Neural progenitor cell (in vitro differentiated cells): Measurements from ENCODE around the gene NKD2. TPM values are rescaled to one million over a fixed set of nuclear protein-coding genes. Genes with fewer than 3 reads are reported as not detected.
A peak's percentile ranks its signal among the peaks of the same experiment; 100 is the strongest.

Experiments used
- DNase-seq: peaks from one replicate; pipeline ENCODE4 v3.0.0-alpha.2; 2016; ENCODE audit warnings: low spot score
- H2AFZ ChIP-seq: fragments of 200-600 bp; sonication (generic); replicated peaks from 2 replicates; pipeline ENCODE4 v1.6.1; 2016; ENCODE audit warnings: antibody characterized with exemption
- H3F3A ChIP-seq: fragments of 200-600 bp; sonication (generic); 2 replicates; pipeline ENCODE4 v1.6.1; 2016; ENCODE audit warnings: antibody characterized with exemption, low read depth
- H3K27ac ChIP-seq: fragments of 200-600 bp; sonication (generic); 2 replicates; pipeline ENCODE4 v1.5.1; 2016; ENCODE audit warnings: mild to moderate bottlenecking
- H3K27me3 ChIP-seq: fragments of 200-600 bp; sonication (generic); 2 replicates; pipeline ENCODE4 v1.6.1; 2016; ENCODE audit warnings: mild to moderate bottlenecking, moderate library complexity
- H3K36me3 ChIP-seq: fragments of 200-600 bp; sonication (generic); 2 replicates; pipeline ENCODE4 v1.5.1; 2016
- H3K4me1 ChIP-seq: fragments of 200-600 bp; sonication (generic); 2 replicates; pipeline ENCODE4 v1.6.1; 2016; ENCODE audit warnings: mixed run types
- H3K4me2 ChIP-seq: fragments of 200-600 bp; sonication (generic); 2 replicates; pipeline ENCODE4 v1.6.1; 2016
- H3K4me3 ChIP-seq: fragments of 200-600 bp; sonication (generic); 2 replicates; pipeline ENCODE4 v1.5.1; 2016
- H3K79me2 ChIP-seq: fragments of 200-600 bp; sonication (generic); 2 replicates; pipeline ENCODE4 v1.6.1; 2016; ENCODE audit warnings: low read depth
- H3K9ac ChIP-seq: fragments of 200-600 bp; sonication (generic); 2 replicates; pipeline ENCODE4 v1.6.1; 2016
- H3K9me3 ChIP-seq: fragments of 200-600 bp; sonication (generic); 2 replicates; pipeline ENCODE4 v1.5.1; 2016; ENCODE audit warnings: low read depth
- H4K20me1 ChIP-seq: fragments of 200-600 bp; sonication (generic); 2 replicates; pipeline ENCODE4 v1.6.1; 2016; ENCODE audit warnings: low read depth
- H3K27ac Mint-ChIP-seq: 3 replicates; pipeline ENCODE4 v1.8.0; 2021; ENCODE audit warnings: mixed read lengths
- H3K27me3 Mint-ChIP-seq: 2 replicates; pipeline ENCODE4 v1.8.0; 2022; ENCODE audit warnings: low read depth, mild to moderate bottlenecking, inconsistent platforms, moderate library complexity, mixed read lengths; ENCODE audit not compliant: insufficient read depth
- H3K36me3 Mint-ChIP-seq: 3 replicates; pipeline ENCODE4 v1.8.0; 2021; ENCODE audit warnings: mixed read lengths
- H3K4me1 Mint-ChIP-seq: 3 replicates; pipeline ENCODE4 v1.8.0; 2021; ENCODE audit warnings: mixed read lengths
- H3K4me3 Mint-ChIP-seq: 3 replicates; pipeline ENCODE4 v1.8.0; 2021; ENCODE audit warnings: mild to moderate bottlenecking, moderate library complexity, mixed read lengths
- H3K9me3 Mint-ChIP-seq: 3 replicates; pipeline ENCODE4 v1.8.0; 2020; ENCODE audit warnings: mixed read lengths
- EZH2 ChIP-seq: fragments of 200-600 bp; sonication (generic); IDR thresholded peaks from 2 replicates; pipeline ENCODE4 v1.6.1; 2017; ENCODE audit warnings: antibody characterized with exemption, mild to moderate bottlenecking, moderate library complexity
- EZH2phosphoT487 ChIP-seq: fragments of 200-600 bp; sonication (generic); IDR thresholded peaks from 2 replicates; pipeline ENCODE4 v1.6.1; 2017; ENCODE audit warnings: antibody characterized with exemption
- total RNA-seq: library from RNA; depleted of rRNA; stranded (reverse); fragments of >200 nt; gene quantifications from 2 replicates; pipeline ENCODE4 v1.2.3, GENCODE V29; 2015; ENCODE audit warnings: low replicate concordance
- TF ChIP-seq, protein P1 (sequence below): fragments of 200-600 bp; sonication (generic); IDR thresholded peaks from 2 replicates; pipeline ENCODE4 v1.5.1; 2017; ENCODE audit warnings: antibody characterized with exemption, mild to moderate bottlenecking

The NKD2 gene
- total RNA-seq, 1 donor from 2014 or later: 1.3 TPM

DNA sequence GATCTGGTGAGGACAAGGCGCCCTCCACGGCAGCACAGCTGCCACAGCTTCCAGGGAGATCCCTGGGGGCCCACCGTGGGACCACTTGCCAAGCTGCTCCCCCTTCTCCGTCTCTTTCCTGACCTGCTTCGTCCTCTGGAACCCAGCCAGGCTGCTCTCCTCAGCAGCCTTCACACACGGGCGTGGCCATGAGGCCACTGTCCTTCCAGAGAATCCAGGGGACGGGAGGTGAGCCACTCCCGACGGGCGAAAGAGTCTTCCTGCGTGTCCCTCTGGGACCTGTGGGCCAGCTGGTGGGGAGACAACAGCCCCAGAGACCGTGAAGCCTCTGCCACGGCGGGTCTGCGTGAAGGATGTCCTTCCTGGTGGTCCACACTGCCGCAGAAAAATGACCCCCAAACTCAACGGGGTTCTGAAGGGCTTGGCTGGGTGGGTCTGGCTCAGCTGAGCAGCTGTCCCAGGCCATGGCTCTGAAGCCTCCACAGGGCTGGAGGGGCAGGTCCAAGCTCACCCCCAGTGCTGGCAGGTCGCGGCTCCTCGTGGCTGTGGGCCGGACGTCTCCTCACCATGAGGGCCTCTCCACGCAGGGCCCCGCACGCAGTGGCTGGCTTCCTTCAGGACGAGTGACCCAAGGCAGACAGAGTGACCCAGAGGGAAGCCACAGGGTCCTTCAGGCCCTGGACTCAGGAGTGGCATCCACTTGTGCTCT is 47.4 kb upstream of the NKD2 start:
- peak overlapping the region; percentile 66 for H3K27ac Mint-ChIP-seq
- peaks cover 4% of the 10 kb centered on the region for H3K27me3 Mint-ChIP-seq
- Histone ChIP-seq H3K9me3 (no peaks in the 10 kb centered on the region), H3K4me1 (no peaks in the 10 kb centered on the region), H3K4me3 (no peak overlapping the region), H3F3A (no peaks in the 10 kb centered on the region), H2AFZ (no peak overlapping the region), H3K4me2 (no peak overlapping the region), H3K36me3 (no peaks in the 10 kb centered on the region), H3K9ac (no peak overlapping the region), H3K79me2 (no peaks in the 10 kb centered on the region), H4K20me1 (no peaks in the 10 kb centered on the region), H3K27ac (no peak overlapping the region), H3K27me3 (no peaks in the 10 kb centered on the region)
- peaks cover 27% of the 10 kb centered on the region for H3K4me1 Mint-ChIP-seq
- no peak overlapping the region for H3K4me3 Mint-ChIP-seq
- TF ChIP-seq, protein P1, sequence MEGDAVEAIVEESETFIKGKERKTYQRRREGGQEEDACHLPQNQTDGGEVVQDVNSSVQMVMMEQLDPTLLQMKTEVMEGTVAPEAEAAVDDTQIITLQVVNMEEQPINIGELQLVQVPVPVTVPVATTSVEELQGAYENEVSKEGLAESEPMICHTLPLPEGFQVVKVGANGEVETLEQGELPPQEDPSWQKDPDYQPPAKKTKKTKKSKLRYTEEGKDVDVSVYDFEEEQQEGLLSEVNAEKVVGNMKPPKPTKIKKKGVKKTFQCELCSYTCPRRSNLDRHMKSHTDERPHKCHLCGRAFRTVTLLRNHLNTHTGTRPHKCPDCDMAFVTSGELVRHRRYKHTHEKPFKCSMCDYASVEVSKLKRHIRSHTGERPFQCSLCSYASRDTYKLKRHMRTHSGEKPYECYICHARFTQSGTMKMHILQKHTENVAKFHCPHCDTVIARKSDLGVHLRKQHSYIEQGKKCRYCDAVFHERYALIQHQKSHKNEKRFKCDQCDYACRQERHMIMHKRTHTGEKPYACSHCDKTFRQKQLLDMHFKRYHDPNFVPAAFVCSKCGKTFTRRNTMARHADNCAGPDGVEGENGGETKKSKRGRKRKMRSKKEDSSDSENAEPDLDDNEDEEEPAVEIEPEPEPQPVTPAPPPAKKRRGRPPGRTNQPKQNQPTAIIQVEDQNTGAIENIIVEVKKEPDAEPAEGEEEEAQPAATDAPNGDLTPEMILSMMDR: no peak
- TF ChIP-seq EZH2phosphoT487 (no peak), EZH2 (no peak)
- H3K36me3 Mint-ChIP-seq: no peaks in the 10 kb centered on the region
- no peaks in the 10 kb centered on the region for H3K9me3 Mint-ChIP-seq
- DNase-seq: no peak

DNA sequence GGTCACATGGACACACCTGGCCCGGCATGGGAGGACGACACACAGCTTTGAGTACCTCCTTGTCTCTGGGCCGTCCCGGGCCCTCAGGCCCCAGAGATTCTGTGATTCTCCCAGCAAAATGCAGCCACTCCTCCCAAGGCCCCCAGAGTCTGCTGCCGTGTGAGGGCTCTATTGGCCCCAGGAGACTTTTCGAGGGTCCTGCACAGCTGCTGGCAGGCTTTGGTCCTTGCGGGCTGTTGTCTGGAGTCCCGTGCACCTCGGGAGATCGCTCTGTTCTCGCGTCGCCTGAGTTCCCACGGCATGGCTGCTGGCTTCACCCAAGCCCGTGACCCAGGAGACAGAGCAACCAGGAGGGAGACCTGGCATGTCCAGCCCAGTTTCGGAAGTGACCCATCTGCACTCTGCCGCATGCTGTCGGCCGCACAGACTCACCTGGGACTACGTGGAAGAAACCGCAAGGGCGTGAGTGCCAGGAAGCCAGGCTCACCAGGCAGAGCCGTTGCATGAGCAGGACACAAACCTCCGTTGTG is 46.8 kb upstream of the NKD2 start:
- Histone ChIP-seq H3K4me2 (no peak overlapping the region), H3K9me3 (no peaks in the 10 kb centered on the region), H4K20me1 (no peaks in the 10 kb centered on the region), H3K27me3 (no peaks in the 10 kb centered on the region), H3F3A (no peaks in the 10 kb centered on the region), H3K36me3 (no peaks in the 10 kb centered on the region), H3K79me2 (no peaks in the 10 kb centered on the region), H3K4me3 (no peak overlapping the region), H3K9ac (no peak overlapping the region), H3K27ac (no peak overlapping the region), H3K4me1 (no peaks in the 10 kb centered on the region), H2AFZ (no peak overlapping the region)
- no peak overlapping the region for H3K27ac Mint-ChIP-seq
- no peak for TF ChIP-seq EZH2phosphoT487
- TF ChIP-seq, protein P1: no peak
- no peak for TF ChIP-seq EZH2
- no peaks in the 10 kb centered on the region for H3K36me3 Mint-ChIP-seq
- no peaks in the 10 kb centered on the region for H3K9me3 Mint-ChIP-seq
- no peak overlapping the region for H3K4me3 Mint-ChIP-seq
- no peak for DNase-seq
- H3K27me3 Mint-ChIP-seq: peaks cover 2% of the 10 kb centered on the region
- H3K4me1 Mint-ChIP-seq: peaks cover 24% of the 10 kb centered on the region

DNA sequence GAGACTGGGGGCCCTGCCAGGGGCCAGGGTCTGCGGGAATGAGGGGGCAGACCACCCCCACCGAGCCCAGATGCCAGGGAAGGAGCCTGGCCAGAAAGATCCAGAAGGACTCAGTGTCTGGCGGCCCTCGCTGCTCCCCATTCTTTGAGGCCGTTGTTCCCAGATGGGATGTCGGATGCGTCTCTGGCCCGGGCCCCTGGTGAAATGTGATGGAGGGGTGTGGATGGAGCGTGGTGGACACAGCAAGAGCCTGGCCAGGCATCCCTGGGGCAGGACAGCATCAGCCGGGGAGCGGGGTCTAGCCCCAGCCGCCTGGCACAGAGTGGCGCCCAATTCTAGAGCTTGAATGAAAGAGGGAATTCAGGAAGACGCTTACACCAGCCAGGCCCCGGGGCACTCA is 46.2 kb upstream of the NKD2 start:
- no peak overlapping the region for H3K27ac Mint-ChIP-seq
- H4K20me1 ChIP-seq: no peaks in the 10 kb centered on the region

More for the DNA sequence above, 46.2 kb upstream of the NKD2 start:
- no peaks in the 10 kb centered on the region for H3F3A ChIP-seq
- DNase-seq: no peak
- H3K9me3 ChIP-seq: no peaks in the 10 kb centered on the region
- Mint-ChIP-seq H3K9me3 (peaks cover 2% of the 10 kb centered on the region), H3K4me3 (no peak overlapping the region), H3K27me3 (peaks cover 2% of the 10 kb centered on the region), H3K4me1 (peaks cover 22% of the 10 kb centered on the region), H3K36me3 (no peaks in the 10 kb centered on the region)
- H3K27me3 ChIP-seq: peaks cover under 1% of the 10 kb centered on the region
- no peak overlapping the region for H3K4me3 ChIP-seq
- no peak overlapping the region for H3K9ac ChIP-seq
- no peaks in the 10 kb centered on the region for H3K4me1 ChIP-seq
- H3K4me2 ChIP-seq: no peak overlapping the region
- no peaks in the 10 kb centered on the region for H3K79me2 ChIP-seq
- TF ChIP-seq EZH2 (no peak), EZH2phosphoT487 (no peak)
- TF ChIP-seq, protein P1: no peak
- no peak overlapping the region for H2AFZ ChIP-seq
- H3K27ac ChIP-seq: no peak overlapping the region
- H3K36me3 ChIP-seq: no peaks in the 10 kb centered on the region
